GM23338 (cell line): ENCODE measurements around the gene ZNF622. TPM values are rescaled to one million over a fixed set of nuclear protein-coding genes. Genes with fewer than 3 reads are reported as not detected.

Source experiments
- ATAC-seq: fragments of 200-7000 bp; cut with Tn5 transposase; 3 replicates; pipeline ENCODE4 v1.9.1; 2020
- DNase-seq: peaks from one replicate; pipeline ENCODE4 v3.0.0-alpha.2; 2015; ENCODE audit warnings: low spot score
- H2AFZ ChIP-seq: fragments of 200-600 bp; sonication (generic); 2 replicates; pipeline ENCODE4 v1.8.0; 2016; ENCODE audit warnings: antibody characterized with exemption, mild to moderate bottlenecking, moderate library complexity
- H3F3A ChIP-seq: fragments of 200-600 bp; sonication (generic); replicated peaks from 2 replicates; pipeline ENCODE4 v1.8.0; 2017; ENCODE audit warnings: antibody characterized with exemption, mixed run types, low read depth
- H3K27ac ChIP-seq: fragments of 200-600 bp; sonication (generic); 2 replicates; pipeline ENCODE4 v1.6.1; 2016; ENCODE audit warnings: low read depth
- H3K27me3 ChIP-seq: fragments of 200-600 bp; sonication (generic); 2 replicates; pipeline ENCODE4 v1.8.0; 2016; ENCODE audit warnings: mild to moderate bottlenecking, mixed run types, moderate library complexity; ENCODE audit not compliant: insufficient read depth
- H3K36me3 ChIP-seq: fragments of 200-600 bp; sonication (generic); 2 replicates; pipeline ENCODE4 v1.8.0; 2016; ENCODE audit warnings: mild to moderate bottlenecking; ENCODE audit not compliant: insufficient read depth
- H3K4me1 ChIP-seq: fragments of 200-600 bp; sonication (generic); 2 replicates; pipeline ENCODE4 v1.8.0; 2016; ENCODE audit warnings: mild to moderate bottlenecking, moderate library complexity; ENCODE audit not compliant: insufficient read depth
- H3K4me2 ChIP-seq: fragments of 200-600 bp; sonication (generic); 2 replicates; pipeline ENCODE4 v1.7.1; 2017; ENCODE audit warnings: mixed run types
- H3K4me3 ChIP-seq: fragments of 200-600 bp; sonication (generic); 2 replicates; pipeline ENCODE4 v1.6.1; 2016; ENCODE audit warnings: mixed run types
- H3K79me2 ChIP-seq: fragments of 200-600 bp; sonication (generic); replicated peaks from 2 replicates; pipeline ENCODE4 v1.8.0; 2017; ENCODE audit warnings: mild to moderate bottlenecking; ENCODE audit not compliant: insufficient read depth
- H3K9me2 ChIP-seq: fragments of 200-600 bp; sonication (generic); 2 replicates; pipeline ENCODE4 v1.8.0; 2017; ENCODE audit not compliant: insufficient read depth
- H4K20me1 ChIP-seq: fragments of 200-600 bp; sonication (generic); replicated peaks from 2 replicates; pipeline ENCODE4 v1.8.0; 2017; ENCODE audit warnings: mild to moderate bottlenecking; ENCODE audit not compliant: insufficient read depth
- H3K27ac Mint-ChIP-seq: 2 replicates; pipeline ENCODE4 v1.8.0; 2020; ENCODE audit warnings: inconsistent platforms, mild to moderate bottlenecking, moderate library complexity, mixed read lengths
- H3K27me3 Mint-ChIP-seq: 3 replicates; pipeline ENCODE4 v1.8.0; 2022; ENCODE audit warnings: low read depth, mild to moderate bottlenecking, moderate library complexity, mixed read lengths, inconsistent platforms; ENCODE audit not compliant: insufficient read depth, poor library complexity
- H3K36me3 Mint-ChIP-seq: 3 replicates; pipeline ENCODE4 v1.8.0; 2021; ENCODE audit warnings: low read depth, mild to moderate bottlenecking, inconsistent platforms, moderate library complexity, mixed read lengths
- H3K4me1 Mint-ChIP-seq: 3 replicates; pipeline ENCODE4 v1.8.0; 2020; ENCODE audit warnings: mild to moderate bottlenecking, inconsistent platforms, mixed read lengths
- H3K4me3 Mint-ChIP-seq: 3 replicates; pipeline ENCODE4 v1.8.0; 2021; ENCODE audit warnings: moderate library complexity, mild to moderate bottlenecking, inconsistent platforms, mixed read lengths
- H3K9me3 Mint-ChIP-seq: 3 replicates; pipeline ENCODE4 v1.8.0; 2020; ENCODE audit warnings: moderate library complexity, mild to moderate bottlenecking, inconsistent platforms, mixed read lengths
- EZH2 ChIP-seq: fragments of 200-600 bp; sonication (generic); IDR thresholded peaks from one replicate; pipeline ENCODE4 v1.8.0; 2017; ENCODE audit warnings: antibody characterized with exemption, mild to moderate bottlenecking, low read depth; ENCODE audit not compliant: unreplicated experiment
- EZH2phosphoT487 ChIP-seq: fragments of 200-600 bp; sonication (generic); IDR thresholded peaks from one replicate; pipeline ENCODE4 v1.8.1; 2018; ENCODE audit warnings: antibody characterized with exemption; ENCODE audit not compliant: unreplicated experiment
- JUNB ChIP-seq: IDR thresholded peaks from one replicate; pipeline ENCODE4 v1.6.1; 2016; ENCODE audit warnings: antibody characterized with exemption; ENCODE audit not compliant: unreplicated experiment
- NANOG ChIP-seq: IDR thresholded peaks from 2 replicates; pipeline ENCODE4 v1.6.1; 2016; ENCODE audit warnings: antibody characterized with exemption, borderline replicate concordance
- POLR2AphosphoS5 ChIP-seq: IDR thresholded peaks from 2 replicates; pipeline ENCODE4 v1.6.1; 2016; ENCODE audit warnings: antibody characterized with exemption, low read depth
- STAT1 ChIP-seq: IDR thresholded peaks from one replicate; pipeline ENCODE4 v1.6.1; 2016; ENCODE audit warnings: antibody characterized with exemption; ENCODE audit not compliant: unreplicated experiment
- ZNF331 ChIP-seq: fragments of 250-450 bp; sonication (Bioruptor Pico); IDR thresholded peaks from 2 replicates; pipeline ENCODE4 v1.5.0; 2020; ENCODE audit warnings: low read depth, mild to moderate bottlenecking, moderate library complexity
- polyA plus RNA-seq: library from polyadenylated mRNA; unstranded; fragments of >200 nt; fragmentation: Nextera tagmentation; extraction: Ambion mirVana; gene quantifications from 2 replicates; pipeline ENCODE4 v1.2.1, GENCODE V29; 2016
- total RNA-seq: library from RNA; depleted of rRNA; stranded (reverse); fragments of >200 nt; shearing (Covaris generic); gene quantifications from 2 replicates; pipeline ENCODE4 v1.2.3, GENCODE V29; 2014
- TF ChIP-seq, protein P1 (sequence below): IDR thresholded peaks from one replicate; pipeline ENCODE4 v1.6.1; 2018; ENCODE audit warnings: antibody characterized with exemption; ENCODE audit not compliant: unreplicated experiment
- TF ChIP-seq, protein P2 (sequence below), 2 experiments: fragments of 200-600 bp in 1 of 2; sonication (generic) in 1 of 2; conservative IDR thresholded peaks; 2 replicates each; pipeline versions ENCODE4 v1.5.1 to v1.6.1; 2016 to 2017; ENCODE audit warnings: antibody characterized with exemption in 2 of 2, low read depth in 2 of 2, mild to moderate bottlenecking in 2 of 2, moderate library complexity in 1 of 2
- TF ChIP-seq, protein P3 (sequence below): IDR thresholded peaks from 2 replicates; pipeline ENCODE4 v1.6.1; 2016; ENCODE audit warnings: antibody characterized with exemption
- TF ChIP-seq, protein P4 (sequence below): fragments of 250-450 bp; sonication (Bioruptor Pico); IDR thresholded peaks from 2 replicates; pipeline ENCODE4 v1.5.0; 2020; ENCODE audit warnings: mild to moderate bottlenecking, moderate library complexity

ZNF622 gene
- total and polyA plus RNA-seq, 2 experiments from 2014 or later = 20.1 to 30.7 TPM

DNA sequence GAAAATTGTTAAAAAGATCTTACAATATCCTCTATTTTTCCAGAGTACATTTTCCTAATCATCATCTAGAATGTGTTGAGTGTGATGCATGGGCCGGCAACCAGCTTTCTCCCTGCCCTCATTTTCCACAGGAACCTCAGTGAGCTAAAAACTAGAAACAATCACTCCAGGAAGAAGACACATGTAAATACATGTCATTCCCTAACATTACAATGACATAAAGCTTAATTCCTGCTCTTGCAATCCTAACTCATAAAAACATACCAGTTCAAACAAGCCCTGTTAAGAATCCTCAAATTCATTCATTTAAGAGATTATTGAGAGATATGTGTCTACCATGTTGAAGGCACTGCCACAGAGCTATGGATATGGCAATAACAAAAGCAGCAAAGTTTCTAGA is 18.5 kb upstream of the ZNF622 start:
- Histone ChIP-seq H3K27me3 (no peaks in the 10 kb centered on the region), H3K27ac (no peak overlapping the region), H3K79me2 (no peaks in the 10 kb centered on the region), H3K4me1 (no peaks in the 10 kb centered on the region), H2AFZ (no peak overlapping the region), H3K4me2 (no peak overlapping the region), H4K20me1 (no peaks in the 10 kb centered on the region), H3K36me3 (no peaks in the 10 kb centered on the region), H3F3A (no peaks in the 10 kb centered on the region), H3K4me3 (no peak overlapping the region), H3K9me2 (no peaks in the 10 kb centered on the region)
- H3K4me3 Mint-ChIP-seq = no peak overlapping the region
- ATAC-seq (no peak), DNase-seq (no peak)
- H3K27me3 Mint-ChIP-seq = peaks cover 1% of the 10 kb centered on the region
- TF ChIP-seq, protein P1, sequence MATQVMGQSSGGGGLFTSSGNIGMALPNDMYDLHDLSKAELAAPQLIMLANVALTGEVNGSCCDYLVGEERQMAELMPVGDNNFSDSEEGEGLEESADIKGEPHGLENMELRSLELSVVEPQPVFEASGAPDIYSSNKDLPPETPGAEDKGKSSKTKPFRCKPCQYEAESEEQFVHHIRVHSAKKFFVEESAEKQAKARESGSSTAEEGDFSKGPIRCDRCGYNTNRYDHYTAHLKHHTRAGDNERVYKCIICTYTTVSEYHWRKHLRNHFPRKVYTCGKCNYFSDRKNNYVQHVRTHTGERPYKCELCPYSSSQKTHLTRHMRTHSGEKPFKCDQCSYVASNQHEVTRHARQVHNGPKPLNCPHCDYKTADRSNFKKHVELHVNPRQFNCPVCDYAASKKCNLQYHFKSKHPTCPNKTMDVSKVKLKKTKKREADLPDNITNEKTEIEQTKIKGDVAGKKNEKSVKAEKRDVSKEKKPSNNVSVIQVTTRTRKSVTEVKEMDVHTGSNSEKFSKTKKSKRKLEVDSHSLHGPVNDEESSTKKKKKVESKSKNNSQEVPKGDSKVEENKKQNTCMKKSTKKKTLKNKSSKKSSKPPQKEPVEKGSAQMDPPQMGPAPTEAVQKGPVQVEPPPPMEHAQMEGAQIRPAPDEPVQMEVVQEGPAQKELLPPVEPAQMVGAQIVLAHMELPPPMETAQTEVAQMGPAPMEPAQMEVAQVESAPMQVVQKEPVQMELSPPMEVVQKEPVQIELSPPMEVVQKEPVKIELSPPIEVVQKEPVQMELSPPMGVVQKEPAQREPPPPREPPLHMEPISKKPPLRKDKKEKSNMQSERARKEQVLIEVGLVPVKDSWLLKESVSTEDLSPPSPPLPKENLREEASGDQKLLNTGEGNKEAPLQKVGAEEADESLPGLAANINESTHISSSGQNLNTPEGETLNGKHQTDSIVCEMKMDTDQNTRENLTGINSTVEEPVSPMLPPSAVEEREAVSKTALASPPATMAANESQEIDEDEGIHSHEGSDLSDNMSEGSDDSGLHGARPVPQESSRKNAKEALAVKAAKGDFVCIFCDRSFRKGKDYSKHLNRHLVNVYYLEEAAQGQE = no peak
- TF ChIP-seq, protein P2, sequence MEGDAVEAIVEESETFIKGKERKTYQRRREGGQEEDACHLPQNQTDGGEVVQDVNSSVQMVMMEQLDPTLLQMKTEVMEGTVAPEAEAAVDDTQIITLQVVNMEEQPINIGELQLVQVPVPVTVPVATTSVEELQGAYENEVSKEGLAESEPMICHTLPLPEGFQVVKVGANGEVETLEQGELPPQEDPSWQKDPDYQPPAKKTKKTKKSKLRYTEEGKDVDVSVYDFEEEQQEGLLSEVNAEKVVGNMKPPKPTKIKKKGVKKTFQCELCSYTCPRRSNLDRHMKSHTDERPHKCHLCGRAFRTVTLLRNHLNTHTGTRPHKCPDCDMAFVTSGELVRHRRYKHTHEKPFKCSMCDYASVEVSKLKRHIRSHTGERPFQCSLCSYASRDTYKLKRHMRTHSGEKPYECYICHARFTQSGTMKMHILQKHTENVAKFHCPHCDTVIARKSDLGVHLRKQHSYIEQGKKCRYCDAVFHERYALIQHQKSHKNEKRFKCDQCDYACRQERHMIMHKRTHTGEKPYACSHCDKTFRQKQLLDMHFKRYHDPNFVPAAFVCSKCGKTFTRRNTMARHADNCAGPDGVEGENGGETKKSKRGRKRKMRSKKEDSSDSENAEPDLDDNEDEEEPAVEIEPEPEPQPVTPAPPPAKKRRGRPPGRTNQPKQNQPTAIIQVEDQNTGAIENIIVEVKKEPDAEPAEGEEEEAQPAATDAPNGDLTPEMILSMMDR (conservative IDR thresholded peaks at IDR 0.05; ENCODE audit: low read depth in 2 of 2) = no peak
- TF ChIP-seq EZH2phosphoT487 = no peak
- TF ChIP-seq STAT1 = no peak
- TF ChIP-seq NANOG = no peak
- TF ChIP-seq, protein P3, sequence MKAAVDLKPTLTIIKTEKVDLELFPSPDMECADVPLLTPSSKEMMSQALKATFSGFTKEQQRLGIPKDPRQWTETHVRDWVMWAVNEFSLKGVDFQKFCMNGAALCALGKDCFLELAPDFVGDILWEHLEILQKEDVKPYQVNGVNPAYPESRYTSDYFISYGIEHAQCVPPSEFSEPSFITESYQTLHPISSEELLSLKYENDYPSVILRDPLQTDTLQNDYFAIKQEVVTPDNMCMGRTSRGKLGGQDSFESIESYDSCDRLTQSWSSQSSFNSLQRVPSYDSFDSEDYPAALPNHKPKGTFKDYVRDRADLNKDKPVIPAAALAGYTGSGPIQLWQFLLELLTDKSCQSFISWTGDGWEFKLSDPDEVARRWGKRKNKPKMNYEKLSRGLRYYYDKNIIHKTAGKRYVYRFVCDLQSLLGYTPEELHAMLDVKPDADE = no peak
- no peak for TF ChIP-seq POLR2AphosphoS5
- no peak for TF ChIP-seq EZH2
- no peak for TF ChIP-seq ZNF331
- TF ChIP-seq, protein P4, sequence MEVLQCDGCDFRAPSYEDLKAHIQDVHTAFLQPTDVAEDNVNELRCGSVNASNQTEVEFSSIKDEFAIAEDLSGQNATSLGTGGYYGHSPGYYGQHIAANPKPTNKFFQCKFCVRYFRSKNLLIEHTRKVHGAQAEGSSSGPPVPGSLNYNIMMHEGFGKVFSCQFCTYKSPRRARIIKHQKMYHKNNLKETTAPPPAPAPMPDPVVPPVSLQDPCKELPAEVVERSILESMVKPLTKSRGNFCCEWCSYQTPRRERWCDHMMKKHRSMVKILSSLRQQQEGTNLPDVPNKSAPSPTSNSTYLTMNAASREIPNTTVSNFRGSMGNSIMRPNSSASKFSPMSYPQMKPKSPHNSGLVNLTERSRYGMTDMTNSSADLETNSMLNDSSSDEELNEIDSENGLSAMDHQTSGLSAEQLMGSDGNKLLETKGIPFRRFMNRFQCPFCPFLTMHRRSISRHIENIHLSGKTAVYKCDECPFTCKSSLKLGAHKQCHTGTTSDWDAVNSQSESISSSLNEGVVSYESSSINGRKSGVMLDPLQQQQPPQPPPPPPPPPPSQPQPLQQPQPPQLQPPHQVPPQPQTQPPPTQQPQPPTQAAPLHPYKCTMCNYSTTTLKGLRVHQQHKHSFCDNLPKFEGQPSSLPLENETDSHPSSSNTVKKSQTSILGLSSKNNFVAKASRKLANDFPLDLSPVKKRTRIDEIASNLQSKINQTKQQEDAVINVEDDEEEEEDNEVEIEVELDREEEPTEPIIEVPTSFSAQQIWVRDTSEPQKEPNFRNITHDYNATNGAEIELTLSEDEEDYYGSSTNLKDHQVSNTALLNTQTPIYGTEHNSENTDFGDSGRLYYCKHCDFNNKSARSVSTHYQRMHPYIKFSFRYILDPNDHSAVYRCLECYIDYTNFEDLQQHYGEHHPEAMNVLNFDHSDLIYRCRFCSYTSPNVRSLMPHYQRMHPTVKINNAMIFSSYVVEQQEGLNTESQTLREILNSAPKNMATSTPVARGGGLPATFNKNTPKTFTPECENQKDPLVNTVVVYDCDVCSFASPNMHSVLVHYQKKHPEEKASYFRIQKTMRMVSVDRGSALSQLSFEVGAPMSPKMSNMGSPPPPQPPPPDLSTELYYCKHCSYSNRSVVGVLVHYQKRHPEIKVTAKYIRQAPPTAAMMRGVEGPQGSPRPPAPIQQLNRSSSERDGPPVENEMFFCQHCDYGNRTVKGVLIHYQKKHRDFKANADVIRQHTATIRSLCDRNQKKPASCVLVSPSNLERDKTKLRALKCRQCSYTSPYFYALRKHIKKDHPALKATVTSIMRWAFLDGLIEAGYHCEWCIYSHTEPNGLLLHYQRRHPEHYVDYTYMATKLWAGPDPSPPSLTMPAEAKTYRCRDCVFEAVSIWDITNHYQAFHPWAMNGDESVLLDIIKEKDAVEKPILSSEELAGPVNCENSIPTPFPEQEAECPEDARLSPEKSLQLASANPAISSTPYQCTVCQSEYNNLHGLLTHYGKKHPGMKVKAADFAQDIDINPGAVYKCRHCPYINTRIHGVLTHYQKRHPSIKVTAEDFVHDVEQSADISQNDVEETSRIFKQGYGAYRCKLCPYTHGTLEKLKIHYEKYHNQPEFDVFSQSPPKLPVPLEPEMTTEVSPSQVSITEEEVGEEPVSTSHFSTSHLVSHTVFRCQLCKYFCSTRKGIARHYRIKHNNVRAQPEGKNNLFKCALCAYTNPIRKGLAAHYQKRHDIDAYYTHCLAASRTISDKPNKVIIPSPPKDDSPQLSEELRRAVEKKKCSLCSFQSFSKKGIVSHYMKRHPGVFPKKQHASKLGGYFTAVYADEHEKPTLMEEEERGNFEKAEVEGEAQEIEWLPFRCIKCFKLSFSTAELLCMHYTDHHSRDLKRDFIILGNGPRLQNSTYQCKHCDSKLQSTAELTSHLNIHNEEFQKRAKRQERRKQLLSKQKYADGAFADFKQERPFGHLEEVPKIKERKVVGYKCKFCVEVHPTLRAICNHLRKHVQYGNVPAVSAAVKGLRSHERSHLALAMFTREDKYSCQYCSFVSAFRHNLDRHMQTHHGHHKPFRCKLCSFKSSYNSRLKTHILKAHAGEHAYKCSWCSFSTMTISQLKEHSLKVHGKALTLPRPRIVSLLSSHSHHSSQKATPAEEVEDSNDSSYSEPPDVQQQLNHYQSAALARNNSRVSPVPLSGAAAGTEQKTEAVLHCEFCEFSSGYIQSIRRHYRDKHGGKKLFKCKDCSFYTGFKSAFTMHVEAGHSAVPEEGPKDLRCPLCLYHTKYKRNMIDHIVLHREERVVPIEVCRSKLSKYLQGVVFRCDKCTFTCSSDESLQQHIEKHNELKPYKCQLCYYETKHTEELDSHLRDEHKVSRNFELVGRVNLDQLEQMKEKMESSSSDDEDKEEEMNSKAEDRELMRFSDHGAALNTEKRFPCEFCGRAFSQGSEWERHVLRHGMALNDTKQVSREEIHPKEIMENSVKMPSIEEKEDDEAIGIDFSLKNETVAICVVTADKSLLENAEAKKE = no peak
- no peak for TF ChIP-seq JUNB
- H3K4me1 Mint-ChIP-seq = no peaks in the 10 kb centered on the region
- no peak overlapping the region for H3K27ac Mint-ChIP-seq
- H3K36me3 Mint-ChIP-seq = no peaks in the 10 kb centered on the region
- no peaks in the 10 kb centered on the region; the same call in 2 of the 3 replicates for H3K9me3 Mint-ChIP-seq
